HG02970 (cell line): ENCODE results near the gene PIP5K1B.

Experiments
- ATAC-seq: cut with Tn5 transposase; IDR thresholded peaks from one replicate; pipeline ENCODE4 v1.9.1; 2021; ENCODE audit warnings: mild to moderate bottlenecking, moderate library complexity, moderate number of reproducible peaks; ENCODE audit not compliant: unreplicated experiment, low FRiP score

Gene PIP5K1B

DNA sequence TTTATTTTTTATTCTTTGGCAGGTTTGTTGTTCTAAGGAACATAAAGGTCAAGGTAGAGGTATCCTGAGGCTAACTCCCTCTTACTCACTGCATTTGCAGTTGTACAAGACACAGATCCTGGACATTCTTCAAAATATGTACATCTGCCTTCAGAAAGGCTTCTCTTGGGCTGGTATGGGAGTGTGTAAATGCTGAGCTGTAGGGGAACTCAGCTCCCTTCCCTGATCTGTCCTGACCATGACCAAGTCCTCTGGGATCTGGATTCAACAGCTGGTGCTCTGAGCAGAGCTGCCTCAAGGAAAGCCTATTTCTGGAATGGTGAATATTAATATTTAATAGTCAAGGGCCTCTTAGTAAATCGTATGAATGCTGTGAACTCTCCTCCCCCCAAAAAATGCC lies 191.4 kb downstream of the PIP5K1B start:
- no peak for ATAC-seq

DNA sequence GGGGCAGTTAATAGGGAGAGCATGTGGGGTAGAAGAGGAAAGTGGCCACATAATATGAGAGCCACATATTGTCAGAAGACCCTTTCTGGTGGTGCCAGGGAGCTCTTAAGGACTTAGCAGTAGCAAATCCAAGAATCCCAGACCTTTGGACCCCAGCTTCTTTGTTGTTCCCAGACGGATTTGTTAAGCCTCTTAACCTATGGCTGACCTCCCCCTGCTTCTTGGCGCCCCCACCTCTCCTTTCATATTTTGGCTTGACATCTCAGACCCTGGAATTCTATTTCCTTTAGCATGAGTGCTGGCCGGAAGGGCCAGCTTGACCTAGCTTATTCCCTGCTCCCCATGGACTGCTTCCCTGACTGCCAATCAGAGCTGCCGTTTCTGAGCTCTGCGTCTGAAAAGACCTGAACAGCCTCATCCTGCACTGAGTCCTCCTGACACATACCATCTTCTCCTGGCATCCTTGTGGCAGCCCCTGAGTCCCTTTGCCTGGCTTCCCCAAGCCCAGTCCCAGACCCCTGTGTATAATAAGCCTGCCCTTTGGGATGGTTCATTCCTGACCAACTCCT lies 192.6 kb downstream of the PIP5K1B start:
- ATAC-seq: no peak

DNA sequence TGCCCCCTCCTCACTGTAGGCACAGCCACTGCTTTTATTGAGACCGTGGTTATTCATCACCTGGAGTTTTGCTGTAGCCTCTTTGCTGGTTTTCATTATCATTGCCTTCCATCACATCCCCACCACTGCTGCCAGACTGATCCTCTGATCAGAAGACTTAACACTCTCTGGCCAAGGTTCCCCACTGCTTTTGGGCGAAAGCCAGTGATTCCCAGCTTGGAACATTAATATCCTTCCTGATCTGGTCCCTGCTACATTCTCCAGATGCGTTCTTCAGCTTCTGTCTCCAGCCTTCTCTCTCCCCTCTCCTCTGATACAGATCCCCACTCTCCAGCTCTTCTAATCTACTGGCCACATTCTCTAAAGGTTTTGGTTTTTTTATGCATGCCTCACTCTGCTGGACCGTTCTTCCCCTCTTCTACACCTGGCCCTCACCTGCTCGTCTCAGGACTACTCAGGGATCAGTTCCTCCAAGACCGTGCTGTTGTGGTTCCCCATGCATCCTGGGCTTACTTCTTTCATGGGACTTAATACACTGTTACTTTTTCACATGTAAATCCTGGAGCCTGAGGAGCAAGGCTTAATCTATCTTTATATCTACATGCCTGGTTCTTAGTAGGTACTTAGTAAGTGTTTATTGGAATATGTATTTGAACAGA lies 193.9 kb downstream of the PIP5K1B start:
- ATAC-seq: no peak

DNA sequence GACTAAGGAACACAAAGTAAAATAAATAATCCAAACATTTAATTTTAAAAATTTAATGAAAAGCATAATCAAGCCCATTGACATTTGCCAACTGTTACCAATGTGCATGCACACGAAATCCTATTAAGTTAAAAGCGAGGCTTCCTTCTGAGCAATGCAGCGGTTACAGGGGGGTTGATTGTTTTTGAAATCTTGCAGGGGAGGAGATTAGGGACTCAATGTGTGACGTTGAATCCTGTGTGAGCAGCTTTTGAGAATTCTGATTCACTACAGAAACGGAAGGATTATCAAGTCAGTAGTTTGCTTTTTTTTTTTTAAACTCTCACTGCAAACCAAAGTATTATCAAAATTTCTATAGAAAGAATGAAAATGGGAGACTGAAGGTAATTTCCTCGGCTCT lies 199.4 kb downstream of the PIP5K1B start:
- no peak for ATAC-seq

DNA sequence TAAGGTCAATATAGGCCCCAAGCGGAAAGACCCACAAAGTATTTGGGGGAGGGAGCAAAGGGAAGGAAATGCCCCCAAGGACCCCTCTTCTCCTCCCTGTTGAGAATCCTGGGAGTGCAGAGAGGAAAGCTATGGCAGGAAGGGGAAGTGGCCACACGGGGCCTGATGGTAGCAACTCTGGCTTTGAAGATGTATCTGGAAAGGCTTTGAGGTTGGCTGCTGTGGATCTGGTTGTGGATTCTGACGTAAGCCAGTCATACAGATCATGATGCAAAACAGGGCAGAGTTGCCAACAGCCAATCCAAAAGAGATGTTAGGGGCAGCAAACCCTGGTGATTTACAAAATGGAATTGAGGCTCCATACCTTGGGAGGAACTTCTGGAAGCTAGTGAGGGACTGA lies 200.1 kb downstream of the PIP5K1B start:
- ATAC-seq: no peak

DNA sequence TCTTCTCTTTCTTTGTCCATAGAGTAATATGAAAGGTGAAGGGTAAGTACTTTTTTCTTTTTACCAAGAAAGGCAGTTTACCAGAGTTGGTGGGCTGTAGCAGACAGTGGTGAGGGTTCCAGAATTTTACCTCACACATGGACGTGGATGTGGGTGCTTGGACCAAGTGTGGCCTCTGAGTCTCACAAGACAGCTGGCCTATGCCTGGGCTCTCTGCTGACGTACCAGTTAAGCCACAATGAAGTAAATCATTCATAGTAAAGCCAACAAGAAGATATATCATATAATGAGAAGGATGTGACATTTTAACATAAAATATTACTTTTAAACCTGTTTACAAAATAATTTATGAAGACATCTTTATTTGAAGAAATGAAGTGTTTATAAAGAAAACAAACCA lies 202.9 kb downstream of the PIP5K1B start:
- ATAC-seq: no peak

DNA sequence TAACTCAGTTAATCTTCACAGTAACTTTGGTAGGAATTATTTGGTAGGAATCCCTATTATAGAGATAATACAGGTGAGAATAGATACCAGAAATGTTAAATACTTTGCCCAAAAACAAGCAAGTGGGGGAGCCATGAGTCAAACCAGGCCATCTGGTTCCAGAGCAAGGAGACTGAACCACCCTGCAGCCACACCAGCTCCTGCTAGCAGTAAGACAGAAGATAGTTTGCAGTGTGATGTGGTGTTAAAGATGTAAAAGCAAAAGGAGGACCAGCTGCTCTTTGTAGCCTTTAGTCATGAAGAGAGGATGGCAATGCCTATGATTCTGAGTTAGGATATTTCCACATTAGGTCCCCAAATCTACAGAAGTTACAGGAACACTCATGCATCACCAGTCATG lies 207.5 kb downstream of the PIP5K1B start:
- no peak for ATAC-seq

DNA sequence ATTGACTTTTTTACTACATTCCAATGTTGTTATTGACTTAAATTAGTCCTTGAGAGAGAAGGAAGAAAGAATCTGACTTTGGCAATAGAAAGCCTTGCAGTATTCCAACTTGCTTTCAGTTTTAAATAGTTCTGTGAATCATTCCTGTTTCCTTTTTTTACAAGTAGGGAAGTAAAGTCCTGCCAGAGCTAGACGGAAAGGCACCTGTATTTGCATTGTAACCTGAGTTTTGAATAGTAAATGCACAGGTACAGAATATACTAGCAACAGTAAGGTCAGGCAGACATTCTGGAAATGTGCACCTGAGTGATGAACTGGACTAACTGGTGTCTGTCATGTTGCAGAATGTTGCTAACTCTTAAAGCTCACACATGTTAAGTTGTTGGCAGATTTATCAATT lies 208.0 kb downstream of the PIP5K1B start:
- ATAC-seq: no peak

DNA sequence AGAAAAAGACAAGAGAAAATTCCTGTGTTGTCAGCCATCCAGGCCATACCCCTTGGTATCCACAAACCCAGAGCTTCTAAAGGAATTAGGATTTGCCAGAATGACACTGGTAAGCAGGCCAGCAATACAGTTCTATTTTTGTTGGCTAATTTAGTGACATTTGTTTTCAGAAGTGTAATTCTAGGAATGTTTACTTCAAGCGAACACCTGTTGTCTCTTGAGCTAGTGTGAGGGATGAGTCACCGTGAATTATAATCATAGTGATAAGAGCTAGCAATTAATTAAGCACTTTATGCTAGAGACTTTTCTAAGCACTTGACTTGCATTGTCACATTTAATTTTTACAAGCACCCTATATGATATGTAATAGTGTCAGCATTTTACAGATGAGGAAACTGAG lies 209.7 kb downstream of the PIP5K1B start:
- no peak for ATAC-seq

DNA sequence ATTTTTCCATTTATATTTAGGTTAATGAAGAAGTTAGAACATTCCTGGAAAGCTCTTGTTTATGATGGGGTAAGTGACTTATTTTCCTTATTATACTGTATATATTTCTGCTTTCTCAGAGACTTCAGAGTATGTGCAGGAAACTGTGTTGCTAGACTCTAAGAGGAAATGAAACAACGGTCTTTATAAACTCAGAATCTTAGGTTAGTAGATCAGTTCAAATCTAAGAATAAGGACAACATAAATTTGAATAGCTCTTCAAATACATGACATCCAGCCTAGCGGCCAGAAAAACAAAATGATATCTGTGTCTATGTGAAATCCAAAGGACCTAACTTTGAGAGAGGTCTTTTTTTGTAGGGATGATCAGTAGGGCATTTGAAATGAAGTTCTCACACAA lies 214.6 kb downstream of the PIP5K1B start:
- ATAC-seq: no peak

DNA sequence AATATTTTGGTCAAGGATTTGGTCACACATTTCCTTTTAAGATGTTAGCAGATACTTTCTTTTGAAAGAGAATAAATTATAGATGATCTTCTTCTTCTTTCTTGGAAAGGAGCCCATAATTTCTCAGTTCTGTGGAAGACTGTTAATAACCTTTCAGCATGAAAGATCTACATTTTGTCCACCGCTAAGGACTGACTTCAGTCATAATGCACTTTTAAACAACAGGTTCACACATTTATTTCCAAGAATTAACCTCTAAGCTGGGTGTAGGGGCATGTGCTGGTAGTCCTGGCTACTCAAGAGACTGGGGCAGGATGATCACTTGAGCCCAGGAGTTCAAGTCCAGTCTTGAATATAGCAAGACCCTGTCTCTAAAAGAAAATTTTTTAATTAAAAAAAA lies 215.9 kb downstream of the PIP5K1B start:
- no peak for ATAC-seq

DNA sequence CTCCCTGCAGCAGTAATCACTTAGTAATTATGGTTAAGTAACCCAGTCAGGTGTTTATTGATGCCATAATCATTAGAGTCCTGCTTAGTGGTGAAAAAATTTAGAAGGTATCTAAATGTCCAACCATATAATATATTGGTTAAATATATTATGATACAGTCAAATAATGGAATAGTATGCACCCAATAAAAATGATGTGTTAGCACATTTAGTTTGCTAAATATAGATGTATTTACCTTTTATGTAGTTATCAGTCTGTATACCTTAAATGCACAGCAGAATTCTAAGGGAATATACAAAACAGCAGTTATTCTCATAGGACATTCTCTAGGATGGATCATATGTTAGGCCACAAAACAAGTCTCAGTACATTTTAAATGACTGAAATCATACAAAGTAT lies 218.4 kb downstream of the PIP5K1B start:
- no peak for ATAC-seq

DNA sequence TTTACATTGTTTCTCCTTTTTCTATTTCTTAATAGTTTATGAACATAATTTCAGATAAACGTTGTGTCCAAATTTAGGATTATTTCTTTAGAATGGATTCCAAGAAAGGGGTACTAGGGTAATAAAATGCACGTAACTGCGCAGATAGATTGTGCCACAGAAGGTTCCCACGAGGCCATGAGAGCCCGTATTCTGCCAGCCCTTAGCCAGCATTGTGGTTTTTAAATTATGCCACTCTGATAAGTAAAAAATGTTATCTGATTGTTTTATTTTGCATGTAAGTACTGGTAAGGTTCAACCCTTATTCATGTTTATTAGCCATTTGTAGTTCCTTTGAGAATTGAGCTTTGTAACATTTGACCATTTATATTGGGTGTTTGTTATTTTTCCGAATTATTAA lies 220.1 kb downstream of the PIP5K1B start:
- no peak for ATAC-seq

DNA sequence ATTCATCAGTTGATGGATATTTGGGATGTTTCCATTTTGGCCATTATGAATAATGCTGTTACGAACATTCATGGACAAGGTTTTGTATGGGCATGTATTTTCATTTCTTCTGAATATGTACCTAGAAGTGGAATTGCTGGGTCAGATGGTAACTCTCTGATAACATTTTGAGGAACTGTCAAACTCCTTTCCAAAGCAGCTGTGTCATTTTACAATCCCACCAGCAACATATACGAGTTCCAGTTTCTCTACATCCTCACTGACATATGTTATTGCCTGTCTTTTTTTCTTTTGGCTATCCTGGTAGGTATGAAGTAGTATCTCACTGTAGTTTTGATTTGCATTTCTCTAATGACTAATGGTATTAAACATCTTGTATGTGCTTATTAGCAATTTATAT lies 222.1 kb downstream of the PIP5K1B start:
- no peak for ATAC-seq

DNA sequence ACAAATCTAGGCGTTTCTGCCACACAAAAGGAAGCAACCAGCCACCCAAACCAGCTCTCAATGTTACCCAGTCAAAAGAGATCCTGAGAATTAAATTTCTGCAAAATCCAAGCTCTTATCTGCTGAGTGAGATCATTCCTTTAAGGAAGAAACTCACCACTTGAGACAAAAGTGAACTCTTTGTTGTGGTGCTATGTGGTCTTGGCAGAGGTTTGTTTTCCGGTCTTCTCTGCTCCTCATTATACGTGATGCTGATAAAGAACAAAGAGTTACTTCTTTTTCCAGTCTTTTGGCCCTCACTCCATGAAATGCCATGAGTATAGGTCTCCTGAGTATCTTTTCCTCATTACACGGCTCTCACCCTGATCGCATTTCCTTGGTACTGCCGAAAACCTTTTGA lies 226.8 kb downstream of the PIP5K1B start:
- no peak for ATAC-seq

DNA sequence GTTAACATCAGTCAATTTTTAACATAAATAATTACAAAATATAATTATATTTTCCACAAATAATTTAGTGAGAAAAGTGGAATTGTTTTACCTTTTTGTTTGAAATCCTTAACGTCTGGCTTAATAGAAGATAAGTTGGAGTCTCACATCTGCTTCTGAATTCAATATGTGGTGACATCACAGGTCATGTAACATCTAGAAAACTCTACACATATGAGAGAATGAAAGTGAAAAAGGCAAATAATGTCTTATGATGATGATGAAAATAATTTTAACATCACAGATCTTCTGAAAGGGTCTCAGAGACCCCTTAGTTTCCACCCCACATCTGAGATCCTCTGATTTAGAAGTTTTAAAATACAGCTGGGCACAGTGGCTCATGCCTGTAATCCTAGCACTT lies 227.4 kb downstream of the PIP5K1B start:
- no peak for ATAC-seq

DNA sequence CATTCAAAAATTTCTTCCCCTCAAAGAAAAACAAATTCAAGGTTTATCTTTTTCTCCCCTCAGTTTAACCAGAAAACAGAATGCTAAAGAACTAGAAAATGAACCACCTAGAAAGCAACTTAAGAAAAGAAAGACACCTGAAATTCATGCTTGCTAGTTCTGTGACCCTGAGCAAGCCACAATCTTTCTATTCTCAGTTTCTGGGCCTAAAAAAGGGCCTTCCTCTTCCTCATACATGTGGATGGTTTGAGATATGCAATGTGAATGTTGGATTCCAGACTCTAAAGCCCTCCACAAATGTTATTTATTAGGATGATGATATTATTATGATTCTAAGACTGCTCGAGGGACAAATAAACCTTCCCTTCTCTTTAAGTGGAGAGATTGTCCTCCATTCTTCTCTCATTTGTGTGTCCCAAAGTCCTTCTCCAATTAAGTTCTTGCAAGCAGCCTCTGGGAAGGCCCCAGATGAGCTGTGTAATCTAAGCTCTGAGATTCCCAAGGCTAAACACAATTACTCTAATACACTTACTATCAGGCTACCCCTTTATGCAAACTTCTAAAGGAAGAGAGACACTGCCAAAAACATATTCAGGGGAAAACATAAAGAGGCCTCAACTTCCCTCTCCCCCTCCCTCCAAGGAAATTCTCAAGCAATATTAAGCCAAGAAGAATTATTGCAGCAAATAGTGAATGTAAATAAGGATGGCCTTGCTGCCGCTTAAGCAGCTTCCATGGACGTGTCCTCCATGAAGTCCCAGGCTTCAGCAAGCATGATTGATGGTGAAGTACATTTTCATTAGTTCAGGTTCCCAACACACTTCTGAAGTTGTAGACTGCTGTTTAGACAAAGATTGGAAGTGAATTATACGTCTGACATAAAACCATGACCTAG lies 228.6 kb downstream of the PIP5K1B start:
- peak; percentile 64 for ATAC-seq

DNA sequence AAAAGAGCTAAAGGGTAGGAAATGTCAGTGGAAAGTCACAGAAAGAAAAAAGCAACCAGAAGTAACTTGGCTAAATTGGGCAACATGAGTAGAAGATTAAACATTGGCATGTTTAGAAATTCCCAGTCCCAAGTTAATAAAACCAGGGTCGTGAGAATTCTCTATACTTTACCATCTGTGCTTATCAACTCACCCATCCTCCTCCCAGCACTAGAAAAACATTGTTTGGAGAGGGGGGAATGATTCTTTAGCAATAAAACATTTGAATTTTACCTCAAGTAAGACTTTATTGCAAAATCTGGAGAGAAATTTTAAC lies 229.2 kb downstream of the PIP5K1B start:
- ATAC-seq: no peak

DNA sequence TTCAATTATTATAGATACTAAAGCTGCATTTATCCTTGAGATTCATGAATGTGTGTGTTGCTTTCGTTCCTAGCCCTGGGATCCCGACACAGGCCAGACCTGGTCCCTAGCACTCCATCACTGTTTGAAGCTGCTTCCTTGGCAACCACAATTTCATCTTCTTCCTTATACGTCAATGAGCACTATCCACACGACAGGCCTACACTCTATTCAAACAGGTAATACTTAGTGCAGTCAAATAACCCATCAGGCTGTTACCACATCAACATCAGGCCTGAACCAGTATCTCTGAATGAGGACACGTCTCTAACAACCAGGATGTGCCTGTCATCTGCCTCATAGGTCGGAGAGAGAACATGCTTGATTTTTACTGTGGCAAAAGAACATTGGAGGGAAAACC lies 235.5 kb downstream of the PIP5K1B start:
- ATAC-seq: no peak

DNA sequence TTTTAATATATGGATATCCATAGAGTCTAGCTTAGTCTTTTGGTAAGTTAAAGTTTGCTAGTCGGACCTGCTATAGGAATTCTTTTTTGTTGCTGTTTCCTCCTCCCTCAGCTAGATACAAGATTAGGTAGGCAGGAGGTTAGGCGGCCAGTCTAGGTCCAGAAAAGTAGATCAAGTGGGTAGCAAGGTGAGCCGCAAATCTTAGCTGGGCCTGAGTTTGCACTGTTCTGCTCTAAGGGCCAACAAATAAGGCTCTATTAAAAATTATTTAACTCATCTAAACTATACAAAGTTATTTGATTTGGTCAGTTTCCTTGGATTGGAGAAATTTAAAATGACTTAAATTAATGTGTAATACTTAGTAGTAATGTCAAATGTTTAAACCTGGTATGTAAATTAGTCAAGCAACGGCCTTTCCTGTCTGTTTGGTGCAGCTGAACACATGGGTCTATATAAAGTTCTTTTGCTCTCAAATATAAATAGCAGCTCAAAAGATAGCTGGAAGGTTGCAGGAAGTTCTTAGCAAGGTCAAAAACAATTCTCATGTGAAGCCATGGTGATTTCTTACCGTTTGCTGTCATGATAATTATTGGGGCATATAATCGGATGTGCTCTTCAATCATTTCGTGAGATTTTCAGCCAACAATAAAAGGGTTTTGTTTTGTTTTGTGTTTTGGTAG lies 236.9 kb downstream of the PIP5K1B start:
- ATAC-seq: no peak

DNA sequence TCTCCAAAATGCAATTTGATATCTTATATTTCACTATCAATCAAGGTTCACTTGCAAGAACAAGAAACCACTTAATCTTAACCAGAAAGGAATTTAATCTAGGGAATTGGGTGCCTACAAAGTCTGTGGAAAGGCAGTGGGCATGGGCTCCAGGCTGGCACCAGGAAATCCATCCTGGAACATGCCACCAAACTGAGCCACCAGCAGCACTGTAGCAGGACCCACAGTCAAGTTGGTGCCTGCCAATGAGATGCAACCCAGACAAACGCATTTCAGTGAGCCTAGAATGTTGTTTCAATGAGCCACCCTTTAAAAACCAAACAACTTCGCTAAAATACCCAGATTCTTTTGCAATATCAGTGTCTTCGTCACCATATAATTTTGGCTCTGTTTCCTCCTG lies 237.8 kb downstream of the PIP5K1B start:
- no peak for ATAC-seq
